Hematopoietic multipotent progenitor cell treated with erythropoietin and hydrocortisone succinate and interleukin-3 and kit ligand, for 4 days (in vitro differentiated cells): ENCODE results near the gene CCR1.

ENCODE experiments used
- DNase-seq: peaks from one replicate; pipeline ENCODE4 v3.0.0-alpha.2; 2015

Gene CCR1

GRCh38 chr3:46208167-46208704, at the start of gene CCR1:
TSS of gene CCR1 (minus strand) at chr3:46208313. CDS start at chr3:46204313, 4,000 bp downstream.
- DNase-seq = peak; percentile 89

GRCh38 chr3:46252980-46253379, 44.9 kb upstream of the CCR1 start:
- DNase-seq = no peak

GRCh38 chr3:46245146-46245545, 37.0 kb upstream of the CCR1 start:
- DNase-seq = no peak

GRCh38 chr3:46243560-46243959, 35.4 kb upstream of the CCR1 start:
- no peak for DNase-seq

- DNase-seq = peak; percentile 68
Measured at GRCh38 chr3:46242120-46242519, 34.0 kb upstream of the CCR1 start, which contains the start of gene CCR3. TSS of gene CCR3 (plus strand) at chr3:46242460. CDS start at chr3:46265159, 22,699 bp downstream.

GRCh38 chr3:46239952-46240351, 31.8 kb upstream of the CCR1 start:
- DNase-seq = peak; percentile 38

GRCh38 chr3:46239301-46239938, 31.3 kb upstream of the CCR1 start:
- no peak for DNase-seq

- no peak for DNase-seq
Measured at GRCh38 chr3:46238386-46238785, 30.3 kb upstream of the CCR1 start.

GRCh38 chr3:46236294-46237054, 28.4 kb upstream of the CCR1 start:
- peak; percentile 83 for DNase-seq

- peak; percentile 34 for DNase-seq
Measured at GRCh38 chr3:46235425-46235824, 27.3 kb upstream of the CCR1 start.

GRCh38 chr3:46233194-46233593, 25.1 kb upstream of the CCR1 start:
- DNase-seq = no peak

GRCh38 chr3:46231323-46231722, 23.2 kb upstream of the CCR1 start:
- DNase-seq = no peak

GRCh38 chr3:46228260-46229242, 20.4 kb upstream of the CCR1 start:
- DNase-seq = peak; percentile 96

GRCh38 chr3:46222435-46223161, 14.5 kb upstream of the CCR1 start:
- peak; percentile 79 for DNase-seq

GRCh38 chr3:46221938-46222337, 13.8 kb upstream of the CCR1 start:
- no peak for DNase-seq

GRCh38 chr3:46221391-46221790, 13.3 kb upstream of the CCR1 start:
- DNase-seq = peak; percentile 66

- no peak for DNase-seq
Measured at GRCh38 chr3:46218196-46218709, 10.1 kb upstream of the CCR1 start.

GRCh38 chr3:46215810-46216414, 7.8 kb upstream of the CCR1 start:
- DNase-seq = no peak

- DNase-seq = peak; percentile 74
Measured at GRCh38 chr3:46214751-46215352, 6.7 kb upstream of the CCR1 start.

- DNase-seq = peak; percentile 48
Measured at GRCh38 chr3:46213201-46213600, 5.1 kb upstream of the CCR1 start.

- DNase-seq = no peak
Measured at GRCh38 chr3:46212101-46212500, 4.0 kb upstream of the CCR1 start.
